Lower leg skin (tissue), 3 donors: ENCODE measurements around the gene CCNDBP1.

Experiments used
- CTCF ChIP-seq, 3 donors: fragments of 450-650 bp; IDR thresholded peaks; one replicate each; pipeline ENCODE4 v1.5.1; 2016; ENCODE audit warnings: antibody characterized with exemption in 3 of 3, mild to moderate bottlenecking in 3 of 3, moderate library complexity in 2 of 3
- POLR2A ChIP-seq, 2 donors: fragments of 450-650 bp; IDR thresholded peaks; one replicate each; pipeline ENCODE4 v1.6.1; 2016 to 2017; ENCODE audit warnings: antibody characterized with exemption in 2 of 2, mild to moderate bottlenecking in 1 of 2, moderate library complexity in 1 of 2

GRCh38 chr15:43226436-43227305, 41.5 kb downstream of the CCNDBP1 start:
- TF ChIP-seq CTCF (IDR thresholded peaks at IDR 0.05) (no peak), POLR2A (IDR thresholded peaks at IDR 0.05) (no peak)
